Naive B cell (primary cell): ENCODE data around the gene SCNM1. TPM values are rescaled to one million over a fixed set of nuclear protein-coding genes. Genes with fewer than 3 reads are reported as not detected.

Experiments used
- ATAC-seq, 2 donors: fragments of 150-1000 bp; cut with Tn5 transposase; 2 replicates each; pipeline ENCODE4 v1.10.0; 2021; ENCODE audit warnings: low read depth in 2 of 2, mild to moderate bottlenecking in 2 of 2, moderate library complexity in 2 of 2
- DNase-seq: peaks from one replicate; pipeline ENCODE4 v3.0.0; 2022
- H3K27ac Mint-ChIP-seq, 6 donors: one replicate each; pipeline ENCODE4 v1.8.0; 2020 to 2022; ENCODE audit warnings: mild to moderate bottlenecking in 6 of 6, mixed read lengths in 6 of 6, moderate library complexity in 5 of 6, inconsistent platforms in 2 of 6
- H3K27me3 Mint-ChIP-seq, 3 donors: one replicate each; pipeline ENCODE4 v1.8.0; 2021 to 2022; ENCODE audit warnings: mixed read lengths in 3 of 3, mild to moderate bottlenecking in 1 of 3
- H3K36me3 Mint-ChIP-seq, 2 donors: one replicate each; pipeline ENCODE4 v1.8.0; 2020 to 2022; ENCODE audit warnings: mixed read lengths in 2 of 2, inconsistent platforms in 1 of 2, mild to moderate bottlenecking in 1 of 2
- H3K4me1 Mint-ChIP-seq, 3 donors: one replicate each; pipeline ENCODE4 v1.8.0; 2020 to 2022; ENCODE audit warnings: mixed read lengths in 3 of 3, inconsistent platforms in 1 of 3, mild to moderate bottlenecking in 1 of 3, moderate library complexity in 1 of 3
- H3K4me3 Mint-ChIP-seq, 8 donors: one replicate each; pipeline ENCODE4 v1.8.0; 2020 to 2022; ENCODE audit warnings: mild to moderate bottlenecking in 8 of 8, mixed read lengths in 8 of 8, moderate library complexity in 8 of 8, inconsistent platforms in 2 of 8
- H3K9me3 Mint-ChIP-seq, 7 donors: one replicate each; pipeline ENCODE4 v1.8.0; 2020 to 2022; ENCODE audit warnings: mixed read lengths in 7 of 7, mild to moderate bottlenecking in 5 of 7, inconsistent platforms in 2 of 7, moderate library complexity in 1 of 7
- polyA plus RNA-seq, 6 donors: library from polyadenylated mRNA; unstranded; fragments of 300-500 nt; fragmentation: Illumina TruSeq; gene quantifications; one replicate each; pipeline ENCODE4 v1.2.3, GENCODE V29; 2021; ENCODE audit warnings: low read depth in 6 of 6

The SCNM1 gene
- 10 to 100 TPM; 62.2 to 96.1 (median 71.2) TPM for polyA plus RNA-seq

- peak within 1 kb of the TSS; percentile 62 to 97 (median 95) for H3K27ac Mint-ChIP-seq
- DNase-seq (peak; percentile 97), ATAC-seq (peak; percentile 97)
- H3K4me3 Mint-ChIP-seq, result peak within 1 kb of the TSS; percentile 81 to 98 (median 94)
- H3K27me3 Mint-ChIP-seq, result no peaks in the 10 kb centered on the region
- no peaks in the 10 kb centered on the region for H3K9me3 Mint-ChIP-seq
- H3K36me3 Mint-ChIP-seq, result peaks cover 7 to 9% of the 10 kb centered on the region in 2 donors
- peaks cover 29 to 42% (median 34%) of the 10 kb centered on the region in 3 donors for H3K4me1 Mint-ChIP-seq
Observed at GRCh38 chr1:151165738-151166504, at the start of gene SCNM1, which contains the start of gene LYSMD1. SCNM1 (plus strand) TSS chr1:151166144; CDS start chr1:151166153, 9 bp downstream. LYSMD1 (minus strand) TSS chr1:151165902; CDS start chr1:151165258, 644 bp downstream.

- H3K4me1 Mint-ChIP-seq, result no peaks in the 10 kb centered on the region
- peaks cover 0 to 4% of the 10 kb centered on the region in 2 donors for H3K36me3 Mint-ChIP-seq
- peak overlapping the region in 2 of 6 donors; percentile 4 to 19 for H3K27ac Mint-ChIP-seq
- DNase-seq (no peak), ATAC-seq (no peak)
- H3K4me3 Mint-ChIP-seq, result no peak overlapping the region
- H3K9me3 Mint-ChIP-seq, result no peaks in the 10 kb centered on the region
- no peaks in the 10 kb centered on the region for H3K27me3 Mint-ChIP-seq
Observed at GRCh38 chr1:151124763-151125403, 41.1 kb upstream of the SCNM1 start.

GRCh38 chr1:151128800-151129199, 37.1 kb upstream of the SCNM1 start:
- Mint-ChIP-seq H3K9me3 (no peaks in the 10 kb centered on the region), H3K27me3 (no peaks in the 10 kb centered on the region), H3K27ac (no peak overlapping the region), H3K4me3 (no peak overlapping the region), H3K36me3 (no peaks in the 10 kb centered on the region), H3K4me1 (peaks cover 4 to 15% (median 13%) of the 10 kb centered on the region in 3 donors)
- DNase-seq (no peak), ATAC-seq (no peak)

- H3K27me3 Mint-ChIP-seq, result no peaks in the 10 kb centered on the region
- H3K9me3 Mint-ChIP-seq, result no peaks in the 10 kb centered on the region
- peak; percentile 99 to 100 for ATAC-seq
- no peaks in the 10 kb centered on the region for H3K36me3 Mint-ChIP-seq
- peak overlapping the region in 5 of 6 donors; percentile 9 to 93 (median 66) for H3K27ac Mint-ChIP-seq
- peak overlapping the region; percentile 76 to 90 (median 86) for H3K4me3 Mint-ChIP-seq
- DNase-seq, result peak; percentile 84
- peaks cover 4 to 15% (median 13%) of the 10 kb centered on the region in 3 donors for H3K4me1 Mint-ChIP-seq
Observed at GRCh38 chr1:151130987-151131586, 34.9 kb upstream of the SCNM1 start.

GRCh38 chr1:151131701-151132334, 34.1 kb upstream of the SCNM1 start:
- no peaks in the 10 kb centered on the region for H3K9me3 Mint-ChIP-seq
- DNase-seq (no peak), ATAC-seq (no peak)
- peak overlapping the region; percentile 76 to 90 (median 86) for H3K4me3 Mint-ChIP-seq
- no peaks in the 10 kb centered on the region for H3K27me3 Mint-ChIP-seq
- H3K4me1 Mint-ChIP-seq, result peaks cover 4 to 15% (median 13%) of the 10 kb centered on the region in 3 donors
- no peaks in the 10 kb centered on the region for H3K36me3 Mint-ChIP-seq
- peak overlapping the region in 3 of 6 donors; percentile 27 to 93 (median 66) for H3K27ac Mint-ChIP-seq

GRCh38 chr1:151132335-151133017, 33.5 kb upstream of the SCNM1 start:
- Mint-ChIP-seq H3K36me3 (no peaks in the 10 kb centered on the region), H3K27ac (no peak overlapping the region), H3K4me1 (peaks cover 4 to 15% (median 13%) of the 10 kb centered on the region in 3 donors), H3K4me3 (peak overlapping the region in 1 of 8 donors; percentile 84), H3K27me3 (no peaks in the 10 kb centered on the region), H3K9me3 (no peaks in the 10 kb centered on the region)
- DNase-seq (no peak), ATAC-seq (no peak)

- DNase-seq (no peak), ATAC-seq (no peak)
- Mint-ChIP-seq H3K4me3 (peak overlapping the region in 2 of 8 donors; percentile 47 to 58), H3K36me3 (no peaks in the 10 kb centered on the region), H3K27me3 (no peaks in the 10 kb centered on the region), H3K9me3 (no peaks in the 10 kb centered on the region), H3K4me1 (peaks cover 4 to 15% (median 13%) of the 10 kb centered on the region in 3 donors), H3K27ac (peak overlapping the region in 1 of 6 donors; percentile 66)
Observed at GRCh38 chr1:151133018-151133806, 32.7 kb upstream of the SCNM1 start.

- Mint-ChIP-seq H3K4me1 (peaks cover 4 to 15% (median 13%) of the 10 kb centered on the region in 3 donors), H3K27ac (no peak overlapping the region), H3K4me3 (no peak overlapping the region), H3K9me3 (no peaks in the 10 kb centered on the region), H3K36me3 (no peaks in the 10 kb centered on the region), H3K27me3 (no peaks in the 10 kb centered on the region)
- ATAC-seq (no peak), DNase-seq (no peak)
Observed at GRCh38 chr1:151134396-151134795, 31.5 kb upstream of the SCNM1 start.

- H3K9me3 Mint-ChIP-seq, result no peaks in the 10 kb centered on the region
- ATAC-seq (no peak), DNase-seq (no peak)
- H3K36me3 Mint-ChIP-seq, result no peaks in the 10 kb centered on the region
- no peaks in the 10 kb centered on the region for H3K27me3 Mint-ChIP-seq
- peak overlapping the region in 1 of 8 donors; percentile 75 for H3K4me3 Mint-ChIP-seq
- H3K4me1 Mint-ChIP-seq, result peaks cover 4 to 15% (median 13%) of the 10 kb centered on the region in 3 donors
- H3K27ac Mint-ChIP-seq, result no peak overlapping the region
Observed at GRCh38 chr1:151134991-151135390, 31.0 kb upstream of the SCNM1 start.

GRCh38 chr1:151135433-151136385, 30.2 kb upstream of the SCNM1 start:
- Mint-ChIP-seq H3K9me3 (no peaks in the 10 kb centered on the region), H3K27ac (peak overlapping the region in 1 of 6 donors; percentile 6), H3K36me3 (no peaks in the 10 kb centered on the region), H3K4me1 (peaks cover 4 to 13% (median 11%) of the 10 kb centered on the region in 3 donors), H3K4me3 (peak overlapping the region in 1 of 8 donors; percentile 18), H3K27me3 (no peaks in the 10 kb centered on the region)
- DNase-seq (no peak), ATAC-seq (no peak)

- ATAC-seq (no peak), DNase-seq (no peak)
- H3K4me3 Mint-ChIP-seq, result no peak overlapping the region
- no peaks in the 10 kb centered on the region for H3K36me3 Mint-ChIP-seq
- no peaks in the 10 kb centered on the region for H3K27me3 Mint-ChIP-seq
- no peak overlapping the region for H3K27ac Mint-ChIP-seq
- no peaks in the 10 kb centered on the region for H3K9me3 Mint-ChIP-seq
- H3K4me1 Mint-ChIP-seq, result peaks cover 3 to 7% (median 7%) of the 10 kb centered on the region in 3 donors
Observed at GRCh38 chr1:151137789-151138188, 28.2 kb upstream of the SCNM1 start.
